Coronary artery (tissue), 2 donors: Measurements from ENCODE around the gene MDGA2.

Experiments
- DNase-seq: peaks from one replicate; pipeline ENCODE4 v3.0.0-alpha.2; 2017; ENCODE audit warnings: low spot score
- H3K27ac ChIP-seq, 2 donors: fragments of 200-600 bp; sonication (generic); one replicate each; pipeline ENCODE4 v1.5.1; 2016 to 2019
- H3K4me3 ChIP-seq: fragments of 200-600 bp; sonication (generic); 2 replicates; pipeline ENCODE4 v1.5.1; 2016; ENCODE audit warnings: mild to moderate bottlenecking, moderate library complexity
- CTCF ChIP-seq: fragments of 200-600 bp; sonication (generic); IDR thresholded peaks from one replicate; pipeline ENCODE4 v1.5.1; 2019; ENCODE audit warnings: antibody characterized with exemption

Gene MDGA2

DNA sequence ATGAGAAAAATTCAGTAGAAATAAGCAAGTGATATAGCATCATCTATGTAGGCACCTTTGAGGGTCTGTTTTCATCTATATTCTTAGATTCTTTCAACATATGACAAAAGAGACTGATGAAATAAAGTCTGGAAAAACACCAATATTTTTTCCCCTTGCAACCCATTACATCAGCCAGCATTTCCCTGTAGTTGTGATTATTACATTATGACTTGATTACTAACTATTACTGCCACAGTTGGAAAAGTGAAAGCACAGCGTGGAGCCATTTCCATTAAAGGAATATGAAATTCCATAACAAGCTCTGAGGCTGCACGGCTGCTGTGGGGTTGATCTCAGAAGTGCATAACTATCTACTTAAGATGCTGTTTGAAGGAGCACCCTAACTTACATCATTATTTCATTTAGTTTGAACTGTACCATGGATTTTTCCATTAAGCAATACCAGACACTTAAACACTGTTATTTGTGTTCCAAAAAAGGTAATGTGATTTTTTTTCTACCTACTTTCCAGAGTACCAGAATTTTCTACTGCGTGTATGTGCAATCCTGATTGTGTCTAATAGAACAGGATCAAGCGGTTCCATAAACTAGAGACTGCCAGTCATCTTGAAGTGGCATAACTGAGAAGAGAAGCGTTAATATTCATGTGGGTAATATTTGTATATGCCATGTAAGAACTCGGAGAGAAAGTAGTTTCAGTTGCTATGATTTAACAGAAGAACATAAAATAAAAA is 405.5 kb downstream of the MDGA2 start:
- no peak for DNase-seq
- TF ChIP-seq CTCF, result no peak
- no peak overlapping the region for H3K27ac ChIP-seq
- H3K4me3 ChIP-seq, result peak overlapping the region; percentile 49

- TF ChIP-seq CTCF, result no peak
- Histone ChIP-seq H3K4me3 (no peak overlapping the region), H3K27ac (no peak overlapping the region)
- DNase-seq, result no peak
These were observed 410.6 kb downstream of the MDGA2 start for GRCh38 chr14:47264842-47265241.

DNA sequence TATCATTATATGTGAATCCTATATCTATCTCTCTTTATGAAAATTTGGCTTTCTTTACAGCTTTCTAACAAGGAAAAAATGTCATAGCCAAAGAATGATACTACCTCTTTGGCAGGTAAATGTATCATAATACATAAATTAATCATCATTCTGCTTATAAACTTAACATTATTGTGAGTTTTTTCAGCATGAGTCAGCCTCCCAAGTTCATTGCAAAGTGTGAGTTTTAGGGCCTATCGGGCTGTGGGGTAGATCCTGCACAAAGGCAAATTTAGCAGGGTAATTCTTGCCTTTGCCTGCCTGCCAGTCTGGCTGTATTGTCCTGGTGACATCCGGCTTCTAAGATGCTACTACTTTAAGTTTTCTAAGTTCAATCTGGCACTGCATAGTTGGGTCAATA is 412.6 kb downstream of the MDGA2 start:
- H3K4me3 ChIP-seq, result no peak overlapping the region
- TF ChIP-seq CTCF, result no peak
- no peak for DNase-seq
- no peak overlapping the region for H3K27ac ChIP-seq

- no peak for TF ChIP-seq CTCF
- Histone ChIP-seq H3K4me3 (no peak overlapping the region), H3K27ac (no peak overlapping the region)
- no peak for DNase-seq
These were observed 414.1 kb downstream of the MDGA2 start for GRCh38 chr14:47261350-47261749.

- no peak for TF ChIP-seq CTCF
- DNase-seq, result no peak
- H3K27ac ChIP-seq, result no peak overlapping the region
These were observed 415.6 kb downstream of the MDGA2 start for GRCh38 chr14:47259796-47260195.

GRCh38 chr14:47257013-47257412 is 418.4 kb downstream of the MDGA2 start:
- Histone ChIP-seq H3K27ac (no peak overlapping the region), H3K4me3 (no peak overlapping the region)
- no peak for TF ChIP-seq CTCF
- no peak for DNase-seq

More at GRCh38 chr14:47259796-47260195, 415.6 kb downstream of the MDGA2 start:
- H3K4me3 ChIP-seq, result no peak overlapping the region

GRCh38 chr14:47252802-47253201 is 422.6 kb downstream of the MDGA2 start:
- no peak for TF ChIP-seq CTCF

More at GRCh38 chr14:47252802-47253201, 422.6 kb downstream of the MDGA2 start:
- no peak for DNase-seq
- Histone ChIP-seq H3K4me3 (no peak overlapping the region), H3K27ac (no peak overlapping the region)
